Mesodermal cell (in vitro differentiated cells): ENCODE data around the gene ADCK2.
"Not testable (repeated sequence)": the region's sequence is repeated elsewhere in the genome, so short reads cannot be mapped to it uniquely, and the experiment has no call there.

ENCODE experiments used
- H3K27ac ChIP-seq: 2 replicates; pipeline ENCODE4 v1.7.0; 2013; ENCODE audit warnings: mild to moderate bottlenecking, low read depth, low read length, moderate library complexity; ENCODE audit not compliant: severe bottlenecking
- H3K36me3 ChIP-seq: 2 replicates; pipeline ENCODE4 v1.7.1; 2013; ENCODE audit warnings: mild to moderate bottlenecking, low read length, moderate library complexity; ENCODE audit not compliant: control insufficient read depth, insufficient read depth
- H3K4me1 ChIP-seq: one replicate; pipeline ENCODE4 v1.7.1; 2013; ENCODE audit warnings: mild to moderate bottlenecking, low read length; ENCODE audit not compliant: insufficient read depth, control insufficient read depth, poor library complexity, severe bottlenecking
- H3K4me3 ChIP-seq: 2 replicates; pipeline ENCODE4 v1.7.0; 2013; ENCODE audit warnings: low read length, control low read depth, mild to moderate bottlenecking; ENCODE audit not compliant: insufficient read depth, poor library complexity, severe bottlenecking; ENCODE audit errors: extremely low read depth
- H3K9me3 ChIP-seq: 2 replicates; pipeline ENCODE4 v1.7.1; 2013; ENCODE audit warnings: mild to moderate bottlenecking, low read length, moderate library complexity; ENCODE audit not compliant: control insufficient read depth
- WGBS, 2 experiments: methylation state at CpG; one replicate each; pipeline ENCODE4 v1.1.5; 2013; ENCODE audit warnings: missing lambda C conversion rate in 2 of 2; ENCODE audit not compliant: insufficient coverage in 2 of 2; 5-methylcytosine and 5-hydroxymethylcytosine counted together

Gene ADCK2

GRCh38 chr7:140719721-140720120 is 47.0 kb downstream of the ADCK2 start:
- H3K27ac ChIP-seq = no peak overlapping the region
- peaks cover 11% of the 10 kb centered on the region for H3K36me3 ChIP-seq
- H3K4me1 ChIP-seq = peaks cover 9% of the 10 kb centered on the region
- H3K9me3 ChIP-seq = peaks cover 1% of the 10 kb centered on the region
- WGBS, 2 experiments = 100% methylated on average over 3 of the region's 5 CpGs; no CpG with 5 or more reads in 1 of the 2 experiments
- no peak overlapping the region for H3K4me3 ChIP-seq

- WGBS, 2 experiments = 100% methylated on average over 1 of the region's 1 CpG; no CpG with 5 or more reads in 1 of the 2 experiments
- Histone ChIP-seq H3K27ac (no peak overlapping the region), H3K4me3 (no peak overlapping the region), H3K4me1 (peaks cover 9% of the 10 kb centered on the region), H3K36me3 (peaks cover 20% of the 10 kb centered on the region), H3K9me3 (no peaks in the 10 kb centered on the region)
These were observed 49.5 kb downstream of the ADCK2 start for GRCh38 chr7:140722254-140722653.

- Histone ChIP-seq H3K9me3 (no peaks in the 10 kb centered on the region), H3K4me1 (peaks cover 9% of the 10 kb centered on the region), H3K36me3 (peaks cover 20% of the 10 kb centered on the region), H3K4me3 (no peak overlapping the region), H3K27ac (no peak overlapping the region)
- WGBS, 2 experiments = 96 to 98% methylated on average over 4 of the region's 6 CpGs
These were observed 50.3 kb downstream of the ADCK2 start for GRCh38 chr7:140723006-140723405.

GRCh38 chr7:140723574-140723973 is 50.8 kb downstream of the ADCK2 start:
- Histone ChIP-seq H3K27ac (no peak overlapping the region), H3K4me1 (peaks cover 9% of the 10 kb centered on the region), H3K4me3 (no peak overlapping the region), H3K9me3 (no peaks in the 10 kb centered on the region), H3K36me3 (peaks cover 20% of the 10 kb centered on the region)
- 82 to 95% methylated on average over 2 of the region's 3 CpGs for WGBS, 2 experiments

- WGBS, 2 experiments = no CpG with 5 or more reads among the region's 1 CpG
- Histone ChIP-seq H3K9me3 (no peaks in the 10 kb centered on the region), H3K4me3 (no peak overlapping the region), H3K36me3 (peaks cover 20% of the 10 kb centered on the region), H3K4me1 (peaks cover 5% of the 10 kb centered on the region), H3K27ac (no peak overlapping the region)
These were observed 52.0 kb downstream of the ADCK2 start for GRCh38 chr7:140724706-140725105.

GRCh38 chr7:140726281-140726680 is 53.5 kb downstream of the ADCK2 start:
- peaks cover 20% of the 10 kb centered on the region for H3K36me3 ChIP-seq
- H3K27ac ChIP-seq = no peak overlapping the region
- 100% methylated on average over 1 of the region's 2 CpGs; no CpG with 5 or more reads in 1 of the 2 experiments for WGBS, 2 experiments
- no peak overlapping the region for H3K4me3 ChIP-seq
- no peaks in the 10 kb centered on the region for H3K9me3 ChIP-seq
- H3K4me1 ChIP-seq = no peaks in the 10 kb centered on the region

GRCh38 chr7:140732416-140732815 is 59.7 kb downstream of the ADCK2 start:
- no peaks in the 10 kb centered on the region for H3K4me1 ChIP-seq
- H3K27ac ChIP-seq = no peak overlapping the region
- 80 to 94% methylated on average over 1 to 2 of the region's 2 CpGs for WGBS, 2 experiments
- peaks cover 6% of the 10 kb centered on the region for H3K36me3 ChIP-seq
- H3K4me3 ChIP-seq = no peak overlapping the region
- no peaks in the 10 kb centered on the region for H3K9me3 ChIP-seq

GRCh38 chr7:140734096-140734495 is 61.4 kb downstream of the ADCK2 start:
- H3K36me3 ChIP-seq = peaks cover 9% of the 10 kb centered on the region

GRCh38 chr7:140734729-140735128 is 62.0 kb downstream of the ADCK2 start:
- Histone ChIP-seq H3K4me1 (no peaks in the 10 kb centered on the region), H3K27ac (no peak overlapping the region)

More at GRCh38 chr7:140734096-140734495, 61.4 kb downstream of the ADCK2 start:
- H3K27ac ChIP-seq = no peak overlapping the region
- no peaks in the 10 kb centered on the region for H3K9me3 ChIP-seq
- no peak overlapping the region for H3K4me3 ChIP-seq
- no peaks in the 10 kb centered on the region for H3K4me1 ChIP-seq
- WGBS, 2 experiments = no CpG with 5 or more reads among the region's 2 CpGs

GRCh38 chr7:140738280-140738679 is 65.5 kb downstream of the ADCK2 start:
- Histone ChIP-seq H3K27ac (no peak overlapping the region), H3K9me3 (no peaks in the 10 kb centered on the region), H3K4me1 (no peaks in the 10 kb centered on the region), H3K4me3 (no peak overlapping the region), H3K36me3 (peaks cover 25% of the 10 kb centered on the region)

More at GRCh38 chr7:140734729-140735128, 62.0 kb downstream of the ADCK2 start:
- no peaks in the 10 kb centered on the region for H3K9me3 ChIP-seq
- H3K4me3 ChIP-seq = no peak overlapping the region
- peaks cover 13% of the 10 kb centered on the region for H3K36me3 ChIP-seq
- no CpG with 5 or more reads among the region's 2 CpGs for WGBS, 2 experiments

GRCh38 chr7:140743255-140743654 is 70.5 kb downstream of the ADCK2 start:
- H3K9me3 ChIP-seq, H3K4me1 ChIP-seq, H3K4me3 ChIP-seq, H3K27ac ChIP-seq: not testable (repeated sequence)
- peaks cover 33% of the 10 kb centered on the region for H3K36me3 ChIP-seq
- WGBS, 2 experiments = no CpG with 5 or more reads among the region's 4 CpGs
